Embryonic facial prominence (tissue), 1 donor: ENCODE measurements around the gene KIRREL3.

Source experiments
- DNase-seq: peaks from one replicate; pipeline ENCODE4 v3.0.0-alpha.2; 2016; ENCODE audit errors: extremely low spot score

Gene KIRREL3

GRCh38 chr11:126669416-126669815 is 331.2 kb downstream of the KIRREL3 start:
- DNase-seq: no peak

- no peak for DNase-seq
Observed at GRCh38 chr11:126664643-126665042, 335.9 kb downstream of the KIRREL3 start.

GRCh38 chr11:126663749-126664592 is 336.6 kb downstream of the KIRREL3 start:
- DNase-seq: no peak

- no peak for DNase-seq
Observed at GRCh38 chr11:126662035-126662790, 338.4 kb downstream of the KIRREL3 start.

GRCh38 chr11:126660761-126661425 is 339.7 kb downstream of the KIRREL3 start:
- no peak for DNase-seq

GRCh38 chr11:126660321-126660720 is 340.2 kb downstream of the KIRREL3 start:
- DNase-seq: no peak

- no peak for DNase-seq
Observed at GRCh38 chr11:126658306-126659056, 342.1 kb downstream of the KIRREL3 start.

GRCh38 chr11:126655807-126656128 is 344.8 kb downstream of the KIRREL3 start:
- no peak for DNase-seq

GRCh38 chr11:126654886-126655806 is 345.4 kb downstream of the KIRREL3 start:
- no peak for DNase-seq

- DNase-seq: no peak
Observed at GRCh38 chr11:126653040-126653439, 347.5 kb downstream of the KIRREL3 start.

GRCh38 chr11:126647735-126648134 is 352.8 kb downstream of the KIRREL3 start:
- no peak for DNase-seq

- DNase-seq: no peak
Observed at GRCh38 chr11:126646701-126647557, 353.6 kb downstream of the KIRREL3 start.

- DNase-seq: no peak
Observed at GRCh38 chr11:126645186-126645585, 355.4 kb downstream of the KIRREL3 start.

- no peak for DNase-seq
Observed at GRCh38 chr11:126640186-126640585, 360.4 kb downstream of the KIRREL3 start.

GRCh38 chr11:126639692-126640091 is 360.9 kb downstream of the KIRREL3 start:
- DNase-seq: no peak

- DNase-seq: no peak
Observed at GRCh38 chr11:126638648-126639047, 361.9 kb downstream of the KIRREL3 start.

GRCh38 chr11:126637795-126638175 is 362.8 kb downstream of the KIRREL3 start:
- no peak for DNase-seq

- DNase-seq: no peak
Observed at GRCh38 chr11:126636911-126637794, 363.4 kb downstream of the KIRREL3 start.

GRCh38 chr11:126635511-126635910 is 365.1 kb downstream of the KIRREL3 start:
- no peak for DNase-seq
